Measurements from ENCODE around the gene DUOX1. TPM values are rescaled to one million over a fixed set of nuclear protein-coding genes. Genes with fewer than 3 reads are reported as not detected.
A peak's percentile ranks its signal among the peaks of the same experiment; 100 is the strongest.

DUOX1 gene
- total RNA-seq, 1 donor = not detected

- DNase-seq (ENCODE audit: low read depth) = no peak
Measured at GRCh38 chr15:45089712-45090373, 40.0 kb upstream of the DUOX1 start.

DNA sequence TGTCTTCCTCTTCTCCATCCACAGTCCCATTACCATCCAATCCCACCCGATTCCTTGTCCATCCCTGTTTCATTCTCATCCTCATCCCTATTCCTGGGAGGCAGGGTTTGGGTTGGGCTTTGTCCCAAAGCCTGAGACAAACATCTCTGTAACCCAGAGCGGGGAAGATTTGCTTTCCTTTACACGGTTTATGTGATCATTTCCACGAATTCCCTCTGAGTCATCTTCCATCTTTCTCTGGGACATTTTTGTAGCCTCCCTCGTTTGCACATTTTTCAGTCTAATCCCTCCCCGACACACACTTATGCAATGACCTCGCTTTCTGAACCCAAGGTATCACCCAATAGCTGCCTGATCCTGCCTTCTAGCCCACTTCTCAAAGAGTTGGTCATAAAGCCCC lies 38.6 kb upstream of the DUOX1 start:
- peak; percentile 46 for DNase-seq (ENCODE audit: low read depth)
- TF ChIP-seq CTCF (IDR thresholded peaks at IDR 0.05; ENCODE audit: insufficient read depth, low read length) = no peak
- no peak overlapping the region for H3K4me3 ChIP-seq (ENCODE audit: low read depth, low read length)

More at GRCh38 chr15:45089712-45090373, 40.0 kb upstream of the DUOX1 start:
- no peak overlapping the region for H3K4me3 ChIP-seq (ENCODE audit: low read depth, low read length)
- TF ChIP-seq CTCF (IDR thresholded peaks at IDR 0.05; ENCODE audit: insufficient read depth, low read length) = no peak

DNA sequence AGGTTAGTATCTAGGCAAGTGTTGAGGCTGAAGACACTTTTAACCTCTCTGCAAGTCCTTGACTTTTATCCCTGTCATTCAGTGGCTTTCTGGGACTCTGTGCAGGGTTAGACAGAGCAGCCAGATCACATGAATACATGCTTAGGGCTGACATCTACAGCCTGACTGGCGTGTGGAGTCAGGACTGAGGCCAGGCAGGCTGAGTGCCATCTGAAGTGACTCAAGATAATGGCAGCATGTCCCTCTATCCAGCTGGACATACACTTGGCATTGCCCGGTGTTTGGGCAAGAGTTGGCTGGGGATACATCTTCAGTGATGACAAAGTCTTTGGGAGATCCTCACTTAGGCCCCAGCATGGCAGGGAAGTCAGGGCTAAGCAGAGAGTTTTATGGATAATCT lies 38.2 kb upstream of the DUOX1 start:
- no peak for TF ChIP-seq CTCF (IDR thresholded peaks at IDR 0.05; ENCODE audit: insufficient read depth, low read length)
- H3K4me3 ChIP-seq (ENCODE audit: low read depth, low read length) = no peak overlapping the region
- no peak for DNase-seq (ENCODE audit: low read depth)

GRCh38 chr15:45093013-45093412 lies 36.8 kb upstream of the DUOX1 start:
- no peak for TF ChIP-seq CTCF (IDR thresholded peaks at IDR 0.05; ENCODE audit: insufficient read depth, low read length)
- no peak overlapping the region for H3K4me3 ChIP-seq (ENCODE audit: low read depth, low read length)
- no peak for DNase-seq (ENCODE audit: low read depth)

DNA sequence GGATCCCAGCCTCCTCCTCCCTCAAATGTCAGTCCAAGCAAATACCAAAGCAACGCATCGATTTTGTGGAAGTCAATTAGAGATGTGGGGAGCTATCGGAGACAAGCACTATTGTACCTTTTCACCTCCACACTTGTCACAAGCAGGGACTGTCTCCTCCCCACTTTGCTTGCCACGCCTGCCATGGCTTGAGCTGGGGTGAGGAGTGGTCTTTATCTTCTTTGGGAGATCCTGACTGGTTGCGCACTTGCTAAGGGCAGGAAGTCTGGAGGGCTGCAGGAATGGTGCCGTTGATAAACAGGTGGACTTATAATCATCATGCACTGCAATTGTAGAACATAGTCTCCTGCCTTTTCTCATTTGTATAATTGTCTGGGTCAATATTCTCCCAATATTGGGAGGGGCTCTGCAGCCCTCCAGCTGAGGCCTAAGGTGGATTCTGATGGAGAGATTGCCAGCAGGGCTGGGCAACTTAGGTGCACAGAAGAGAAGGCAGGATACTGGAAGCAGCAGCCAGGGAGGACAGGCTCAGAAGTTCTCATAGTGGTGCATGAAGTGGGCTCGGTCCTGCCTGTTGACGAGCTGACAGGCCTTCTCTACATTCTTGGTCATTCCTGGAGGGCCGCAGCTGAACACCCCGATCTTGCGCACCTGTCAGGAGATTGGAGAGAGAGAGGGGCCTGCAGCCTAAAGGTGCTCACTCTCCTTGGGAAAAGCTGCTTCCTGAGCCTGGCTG lies 36.0 kb upstream of the DUOX1 start:
- DNase-seq (ENCODE audit: low read depth) = no peak
- TF ChIP-seq CTCF (IDR thresholded peaks at IDR 0.05; ENCODE audit: insufficient read depth, low read length) = no peak
- H3K4me3 ChIP-seq (ENCODE audit: low read depth, low read length) = no peak overlapping the region

DNA sequence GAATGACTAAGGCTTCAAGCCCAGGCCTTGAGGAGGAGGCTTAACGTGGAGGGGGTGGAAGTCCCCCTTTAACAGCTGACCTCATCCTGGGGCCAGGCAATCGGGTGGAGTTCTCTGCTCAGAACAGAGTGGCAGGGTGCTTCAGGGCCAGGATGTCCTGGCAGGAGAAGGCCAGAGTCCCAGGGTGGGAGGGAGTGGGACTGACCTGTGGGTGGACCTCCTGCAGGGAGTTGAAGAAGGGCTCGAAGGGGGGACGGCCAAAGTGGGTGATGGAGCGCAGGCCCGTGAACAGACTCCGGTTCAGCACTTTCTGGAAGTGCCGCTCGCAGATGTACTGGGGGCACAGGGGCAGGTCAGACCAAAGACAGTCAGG lies 35.5 kb upstream of the DUOX1 start:
- DNase-seq (ENCODE audit: low read depth) = no peak
- TF ChIP-seq CTCF (IDR thresholded peaks at IDR 0.05; ENCODE audit: insufficient read depth, low read length) = no peak
- H3K4me3 ChIP-seq (ENCODE audit: low read depth, low read length) = no peak overlapping the region
